Endodermal cell (in vitro differentiated cells): ENCODE results near the gene PXDN. TPM values are rescaled to one million over a fixed set of nuclear protein-coding genes. Genes with fewer than 3 reads are reported as not detected.

Experiments
- DNase-seq: peaks from one replicate; pipeline ENCODE4 v3.0.0-alpha.2; 2017
- H3K27ac ChIP-seq: 2 replicates; pipeline ENCODE4 v1.5.1; 2013; ENCODE audit warnings: mild to moderate bottlenecking, low read depth, low read length, moderate library complexity
- H3K27me3 ChIP-seq: 2 replicates; pipeline ENCODE4 v1.6.1; 2013; ENCODE audit warnings: mild to moderate bottlenecking, low read length, moderate library complexity; ENCODE audit not compliant: insufficient read depth, control insufficient read depth, poor library complexity, severe bottlenecking
- H3K36me3 ChIP-seq: 2 replicates; pipeline ENCODE4 v1.7.0; 2013; ENCODE audit warnings: mild to moderate bottlenecking, low read length, moderate library complexity; ENCODE audit not compliant: control insufficient read depth, insufficient read depth
- H3K4me1 ChIP-seq: one replicate; pipeline ENCODE4 v1.7.0; 2013; ENCODE audit warnings: low read length; ENCODE audit not compliant: control insufficient read depth, insufficient read depth
- H3K4me3 ChIP-seq: 2 replicates; pipeline ENCODE4 v1.5.1; 2013; ENCODE audit warnings: mild to moderate bottlenecking, low read length, moderate library complexity
- H3K9ac ChIP-seq: 2 replicates; pipeline ENCODE4 v1.6.1; 2013; ENCODE audit warnings: mild to moderate bottlenecking, low read length, moderate library complexity; ENCODE audit not compliant: poor library complexity, severe bottlenecking; ENCODE audit errors: extremely low read depth
- H3K9me3 ChIP-seq: 2 replicates; pipeline ENCODE4 v1.6.1; 2013; ENCODE audit warnings: mild to moderate bottlenecking, low read length, moderate library complexity; ENCODE audit not compliant: control insufficient read depth
- H3K27ac Mint-ChIP-seq: 2 replicates; pipeline ENCODE4 v1.8.0; 2020; ENCODE audit warnings: mixed read lengths
- H3K27me3 Mint-ChIP-seq: 2 replicates; pipeline ENCODE4 v1.8.0; 2021; ENCODE audit warnings: mild to moderate bottlenecking, mixed read lengths; ENCODE audit not compliant: insufficient read depth
- H3K36me3 Mint-ChIP-seq: 2 replicates; pipeline ENCODE4 v1.8.0; 2020; ENCODE audit warnings: low read depth, mixed read lengths
- H3K4me1 Mint-ChIP-seq: 2 replicates; pipeline ENCODE4 v1.8.0; 2020; ENCODE audit warnings: mixed read lengths
- H3K4me3 Mint-ChIP-seq: 2 replicates; pipeline ENCODE4 v1.8.0; 2020; ENCODE audit warnings: mild to moderate bottlenecking, moderate library complexity, mixed read lengths
- H3K9me3 Mint-ChIP-seq: 2 replicates; pipeline ENCODE4 v1.8.0; 2020; ENCODE audit warnings: mild to moderate bottlenecking, mixed read lengths
- WGBS, 2 experiments: methylation state at CpG; one replicate each; pipeline versions ENCODE4 v1.1.5 to v1.1.7; 2013; ENCODE audit warnings: missing lambda C conversion rate in 2 of 2, mixed read lengths in 1 of 2; ENCODE audit not compliant: insufficient coverage in 1 of 2, insufficient read length in 1 of 2; 5-methylcytosine and 5-hydroxymethylcytosine counted together
- total RNA-seq, 2 donors: library from RNA; stranded (reverse); fragmentation: NEBNext Ultra II Directional in 1 of 2; extraction: Animal tissue kit (Norgen Biotek cat#: 25700) in 1 of 2; gene quantifications; 2 replicates in 1 of 2; 3 replicates in 1 of 2; pipeline ENCODE4 v1.2.1, GENCODE V29; 2021
- TF ChIP-seq, protein P1 (sequence below): fragments of 200-600 bp; sonication (generic); conservative IDR thresholded peaks from 2 replicates; pipeline ENCODE4 v1.5.0; 2021; ENCODE audit warnings: antibody characterized with exemption, mild to moderate bottlenecking

The PXDN gene
- total RNA-seq, 2 donors from 2014 or later, result 212 to 247 TPM

DNA sequence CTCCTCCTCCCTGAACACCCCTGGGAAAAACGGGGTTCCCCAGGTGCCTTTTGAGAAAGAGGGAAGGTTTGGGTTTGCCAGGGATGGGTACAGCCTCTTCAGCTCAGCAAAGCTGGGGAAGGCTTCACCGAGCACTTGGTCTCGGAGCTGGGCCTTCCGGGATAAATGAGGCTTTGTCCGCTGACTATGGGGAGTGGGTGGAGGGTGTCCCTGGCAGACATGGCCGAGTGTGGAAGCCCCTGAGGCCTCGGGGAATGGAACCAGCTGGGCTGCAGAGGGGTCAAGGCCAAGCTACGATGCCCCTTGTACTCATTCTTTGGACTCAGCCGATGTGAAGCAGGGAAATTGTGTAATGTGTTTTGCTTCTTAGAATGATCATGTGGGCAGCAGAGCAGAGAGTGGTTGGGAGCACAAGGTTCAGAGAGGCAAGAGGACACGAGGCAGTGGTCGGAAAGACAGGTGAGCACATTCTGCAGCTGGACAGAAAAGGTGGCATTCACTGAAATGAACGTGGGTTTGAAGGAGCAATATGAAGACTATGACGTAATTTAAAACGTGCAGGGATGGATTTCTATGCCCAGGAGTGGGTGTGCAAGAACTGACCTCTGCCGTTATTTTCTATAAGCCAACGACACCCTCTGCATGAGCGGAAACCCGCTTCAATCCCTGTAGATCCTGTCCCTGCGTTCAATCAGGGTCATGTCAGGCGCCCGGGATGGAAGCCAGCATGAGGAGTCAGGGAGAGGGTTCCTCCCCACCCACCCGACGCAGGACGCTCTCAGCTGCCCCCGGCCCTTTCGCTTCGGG is 142.6 kb downstream of the PXDN start:
- H3K36me3 ChIP-seq, result no peaks in the 10 kb centered on the region
- WGBS, 2 experiments, result 89 to 91% methylated on average over 15 to 27 of the region's 27 CpGs
- H3K4me1 ChIP-seq, result peaks cover 5% of the 10 kb centered on the region
- no peak overlapping the region for H3K27ac ChIP-seq
- no peaks in the 10 kb centered on the region for H3K9me3 Mint-ChIP-seq
- H3K27ac Mint-ChIP-seq, result no peak overlapping the region
- peaks cover 1% of the 10 kb centered on the region for H3K27me3 ChIP-seq
- H3K36me3 Mint-ChIP-seq, result no peaks in the 10 kb centered on the region
- H3K4me3 Mint-ChIP-seq, result no peak overlapping the region
- peaks cover 9% of the 10 kb centered on the region for H3K4me1 Mint-ChIP-seq
- H3K9ac ChIP-seq, result no peak overlapping the region
- peaks cover 8% of the 10 kb centered on the region for H3K27me3 Mint-ChIP-seq
- TF ChIP-seq, protein P1, sequence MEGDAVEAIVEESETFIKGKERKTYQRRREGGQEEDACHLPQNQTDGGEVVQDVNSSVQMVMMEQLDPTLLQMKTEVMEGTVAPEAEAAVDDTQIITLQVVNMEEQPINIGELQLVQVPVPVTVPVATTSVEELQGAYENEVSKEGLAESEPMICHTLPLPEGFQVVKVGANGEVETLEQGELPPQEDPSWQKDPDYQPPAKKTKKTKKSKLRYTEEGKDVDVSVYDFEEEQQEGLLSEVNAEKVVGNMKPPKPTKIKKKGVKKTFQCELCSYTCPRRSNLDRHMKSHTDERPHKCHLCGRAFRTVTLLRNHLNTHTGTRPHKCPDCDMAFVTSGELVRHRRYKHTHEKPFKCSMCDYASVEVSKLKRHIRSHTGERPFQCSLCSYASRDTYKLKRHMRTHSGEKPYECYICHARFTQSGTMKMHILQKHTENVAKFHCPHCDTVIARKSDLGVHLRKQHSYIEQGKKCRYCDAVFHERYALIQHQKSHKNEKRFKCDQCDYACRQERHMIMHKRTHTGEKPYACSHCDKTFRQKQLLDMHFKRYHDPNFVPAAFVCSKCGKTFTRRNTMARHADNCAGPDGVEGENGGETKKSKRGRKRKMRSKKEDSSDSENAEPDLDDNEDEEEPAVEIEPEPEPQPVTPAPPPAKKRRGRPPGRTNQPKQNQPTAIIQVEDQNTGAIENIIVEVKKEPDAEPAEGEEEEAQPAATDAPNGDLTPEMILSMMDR, result no peak
- no peak overlapping the region for H3K4me3 ChIP-seq
- no peaks in the 10 kb centered on the region for H3K9me3 ChIP-seq
- DNase-seq, result peak; percentile 45

DNA sequence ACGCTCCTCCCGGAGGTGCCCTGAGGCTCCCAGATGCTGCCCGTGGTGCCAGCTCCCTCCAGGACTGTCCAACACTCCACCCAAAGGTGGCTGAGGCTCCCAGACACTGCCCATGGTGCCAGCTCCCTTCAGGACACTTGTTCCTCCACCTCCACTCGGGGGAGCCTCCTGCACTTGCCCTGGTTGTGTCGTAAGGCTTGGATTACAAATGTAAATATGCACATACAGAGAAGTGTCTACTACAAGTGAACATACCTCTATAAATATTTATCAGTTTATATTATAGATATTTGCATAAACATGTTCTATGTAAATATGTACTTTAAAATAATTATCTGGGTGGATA is 143.3 kb downstream of the PXDN start:
- H3K36me3 ChIP-seq, result no peaks in the 10 kb centered on the region
- no peaks in the 10 kb centered on the region for H3K9me3 Mint-ChIP-seq
- H3K4me3 Mint-ChIP-seq, result no peak overlapping the region
- no peaks in the 10 kb centered on the region for H3K36me3 Mint-ChIP-seq
- no peak overlapping the region for H3K4me3 ChIP-seq
- no peak for DNase-seq
- TF ChIP-seq, protein P1, result no peak
- no peak overlapping the region for H3K9ac ChIP-seq
- no peaks in the 10 kb centered on the region for H3K9me3 ChIP-seq
- 87 to 100% methylated on average over 1 to 5 of the region's 5 CpGs for WGBS, 2 experiments
- no peak overlapping the region for H3K27ac ChIP-seq
- H3K4me1 Mint-ChIP-seq, result peaks cover 2% of the 10 kb centered on the region
- H3K27me3 Mint-ChIP-seq, result peaks cover 2% of the 10 kb centered on the region
- no peaks in the 10 kb centered on the region for H3K27me3 ChIP-seq
- H3K27ac Mint-ChIP-seq, result no peak overlapping the region
- peaks cover 5% of the 10 kb centered on the region for H3K4me1 ChIP-seq

DNA sequence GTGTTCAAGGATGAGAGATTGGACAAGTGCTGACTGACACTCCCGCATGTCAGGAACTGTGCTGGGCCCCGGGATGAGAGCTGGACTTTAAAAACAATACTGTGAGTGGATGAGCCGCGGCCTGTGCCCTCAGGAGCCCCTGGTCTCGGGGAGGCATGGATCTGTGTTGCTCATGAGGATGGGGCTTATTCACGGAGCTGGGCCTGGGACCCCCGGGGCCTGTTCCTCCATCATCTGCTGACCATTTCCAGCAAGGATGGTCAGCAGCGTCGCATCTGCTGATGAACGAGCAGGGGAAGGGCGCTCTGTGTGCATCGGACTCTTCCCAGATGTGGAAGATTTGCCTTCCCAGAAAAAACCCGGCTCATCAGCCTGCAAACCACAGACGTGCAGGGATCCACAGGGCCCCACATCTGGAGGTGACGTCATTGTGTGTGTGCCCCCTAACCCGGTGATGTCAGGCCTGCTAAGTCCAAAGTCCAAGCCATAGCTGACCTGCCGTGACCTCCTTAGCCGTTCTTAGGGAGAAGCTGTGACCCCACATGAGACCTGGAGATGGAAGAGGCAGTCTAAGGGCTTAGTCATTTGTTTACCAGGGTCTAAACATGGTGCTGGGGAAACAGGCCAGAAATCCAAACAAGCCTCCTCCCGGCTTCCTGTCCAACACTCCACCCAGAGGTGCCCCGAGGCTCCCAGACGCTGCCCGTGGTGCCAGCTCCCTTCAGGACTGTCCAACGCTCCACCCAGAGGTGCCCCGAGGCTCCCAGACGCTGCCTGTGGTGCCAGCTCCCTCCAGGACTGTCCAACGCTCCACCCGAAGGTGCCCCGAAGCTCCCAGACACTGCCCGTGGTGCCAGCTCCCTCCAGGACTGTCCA is 143.9 kb downstream of the PXDN start:
- 92% methylated on average over 23 to 29 of the region's 29 CpGs for WGBS, 2 experiments
- Mint-ChIP-seq H3K36me3 (no peaks in the 10 kb centered on the region), H3K27ac (no peak overlapping the region)

More for the DNA sequence above, 143.9 kb downstream of the PXDN start:
- Mint-ChIP-seq H3K4me1 (no peaks in the 10 kb centered on the region), H3K4me3 (no peak overlapping the region), H3K27me3 (no peaks in the 10 kb centered on the region), H3K9me3 (no peaks in the 10 kb centered on the region)
- Histone ChIP-seq H3K4me1 (peaks cover 3% of the 10 kb centered on the region), H3K27ac (no peak overlapping the region), H3K27me3 (no peaks in the 10 kb centered on the region), H3K9ac (no peak overlapping the region), H3K4me3 (no peak overlapping the region), H3K36me3 (no peaks in the 10 kb centered on the region), H3K9me3 (no peaks in the 10 kb centered on the region)
- peak; percentile 43 for DNase-seq
- TF ChIP-seq, protein P1, result no peak
